Measurements from ENCODE around the gene SPDEF. TPM values are rescaled to one million over a fixed set of nuclear protein-coding genes. Genes with fewer than 3 reads are reported as not detected.

Gene SPDEF
- total RNA-seq, 1 donor from 2014 or later, result not detected

- intact Hi-C loops (cut with micrococcal nuclease), result no loop called here
These were observed 39.5 kb downstream of the SPDEF start for GRCh38 chr6:34516391-34517324.

DNA sequence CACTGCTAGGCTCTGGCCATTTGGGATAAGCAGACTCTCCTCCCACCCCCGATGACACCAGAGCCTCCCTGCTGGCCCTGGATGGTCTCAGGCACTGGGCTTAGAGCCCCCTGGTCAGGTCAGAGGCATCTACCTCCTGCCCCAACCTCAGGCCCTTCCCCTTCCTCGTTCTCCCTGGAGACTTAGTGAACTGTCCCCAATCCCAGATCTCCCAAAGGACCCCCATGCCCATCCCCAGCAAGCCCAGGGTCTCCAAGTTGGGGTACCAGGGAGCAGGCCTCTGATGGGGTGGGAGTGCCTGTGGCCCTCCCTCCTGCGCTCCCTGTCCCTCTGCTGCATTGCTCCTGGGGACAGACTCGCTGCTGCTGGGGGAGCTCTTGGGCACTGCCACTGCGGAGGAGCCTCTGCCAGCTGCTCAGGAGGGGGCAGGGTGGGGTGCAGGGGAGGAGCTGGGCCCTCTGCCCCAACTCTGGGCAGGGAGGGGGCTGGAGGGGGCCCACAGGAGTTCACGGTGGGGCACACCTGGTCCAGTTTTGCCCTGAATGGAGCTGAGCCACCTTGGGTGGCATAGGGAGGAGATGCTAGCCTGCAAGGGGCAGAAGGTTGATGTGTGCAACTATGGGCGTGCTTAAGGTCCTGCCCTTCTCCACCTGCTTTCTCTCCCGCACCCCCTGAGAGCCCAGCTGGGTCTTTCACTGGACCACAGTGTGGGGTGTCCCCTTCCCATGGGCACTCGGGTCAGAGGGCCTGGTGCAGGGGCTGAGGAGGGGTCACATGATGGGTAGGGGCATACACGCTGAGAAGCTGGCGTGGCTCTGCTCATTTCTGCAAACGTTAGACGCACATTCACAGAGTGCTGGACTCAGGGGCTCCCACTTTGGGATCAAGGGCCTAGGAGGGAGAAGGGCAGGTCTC lies 40.4 kb downstream of the SPDEF start:
- intact Hi-C loops (cut with micrococcal nuclease), result no loop called here

- intact Hi-C loops (cut with micrococcal nuclease), result loop anchor here (1.0 kb wide), 1 partner anchor 55 kb away; no protein-coding TSS in a partner anchor
These were observed 41.3 kb downstream of the SPDEF start for GRCh38 chr6:34514593-34515472.

- intact Hi-C loops (cut with micrococcal nuclease), result loop anchor here (1.0 kb wide), 1 partner anchor 54 kb away; no protein-coding TSS in a partner anchor
These were observed 42.0 kb downstream of the SPDEF start for GRCh38 chr6:34514112-34514511.

DNA sequence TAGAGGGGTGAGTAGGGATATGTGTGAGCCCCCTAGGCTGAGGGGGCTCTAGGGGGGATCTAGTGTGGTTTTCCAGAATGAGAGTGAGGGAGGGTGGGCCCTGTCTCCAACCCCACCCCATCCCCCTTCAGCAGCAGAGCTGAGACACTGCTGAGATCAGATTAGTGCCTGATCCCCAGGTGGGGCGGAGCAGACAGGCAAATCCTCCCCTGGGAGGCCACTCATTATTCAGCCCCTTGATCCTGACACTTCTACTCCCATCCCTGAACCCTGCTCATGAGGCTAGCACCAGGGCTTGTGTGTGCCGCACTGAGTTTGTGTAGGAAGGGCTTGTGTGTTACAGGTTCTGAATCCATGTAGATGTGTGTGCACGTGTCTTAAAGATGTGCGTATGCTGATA lies 42.5 kb downstream of the SPDEF start:
- intact Hi-C loops (cut with micrococcal nuclease), result loop anchor here (1.0 kb wide), 1 partner anchor 53 kb away; no protein-coding TSS in a partner anchor

DNA sequence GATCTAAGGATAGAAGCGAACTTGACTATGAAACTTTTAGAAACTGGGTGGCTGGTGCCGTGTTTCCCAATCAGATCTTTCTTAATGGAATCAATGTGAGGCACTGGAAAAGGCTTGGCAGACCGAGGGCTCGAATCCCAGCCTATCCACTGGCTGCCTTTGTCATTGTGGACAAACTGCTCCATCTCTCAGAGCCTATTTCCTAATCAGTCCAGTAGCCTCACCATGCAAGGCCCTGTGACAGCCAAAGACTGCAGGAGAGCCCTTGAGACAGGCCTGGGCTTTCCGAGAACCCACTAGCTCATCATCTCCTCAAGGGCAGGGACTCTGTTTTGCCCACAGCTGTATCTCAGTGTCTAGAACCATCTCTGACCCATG lies 43.4 kb downstream of the SPDEF start:
- intact Hi-C loops (cut with micrococcal nuclease), result no loop called here

- intact Hi-C loops (cut with micrococcal nuclease), result no loop called here
These were observed 44.0 kb downstream of the SPDEF start for GRCh38 chr6:34511915-34512737.

DNA sequence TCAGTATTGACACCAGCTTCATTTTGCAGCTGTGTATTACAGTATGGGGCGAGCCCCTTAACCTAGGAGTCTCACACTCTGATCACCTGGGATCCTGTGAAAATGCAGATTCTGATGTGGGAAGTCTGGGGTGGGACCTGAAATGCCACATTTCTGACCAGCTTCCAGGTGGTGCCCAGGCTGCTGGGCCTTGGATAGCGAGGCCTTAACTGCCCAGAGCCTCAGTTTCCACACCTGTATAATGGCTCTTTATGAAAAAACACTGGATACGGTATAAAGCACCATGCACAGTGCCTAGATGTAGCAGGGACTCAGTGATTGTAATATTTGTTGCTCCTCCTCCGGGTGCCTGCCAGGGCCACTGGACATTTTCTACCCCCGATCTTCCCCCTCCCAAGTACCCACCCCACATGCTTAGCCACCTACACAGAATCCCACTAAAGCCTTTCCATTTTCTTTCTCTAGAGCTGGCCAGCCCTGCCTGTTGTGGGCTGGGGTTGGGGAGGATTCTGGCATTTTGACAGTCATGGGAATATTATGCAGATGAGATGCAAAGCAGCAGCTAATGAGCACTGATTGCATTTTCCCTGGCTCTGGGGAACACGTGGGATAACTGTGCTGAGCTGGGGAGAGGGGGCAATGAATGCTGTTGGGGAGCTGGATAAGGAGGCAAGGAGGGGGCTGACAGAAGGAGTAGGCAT lies 44.8 kb downstream of the SPDEF start:
- intact Hi-C loops (cut with micrococcal nuclease), result no loop called here

DNA sequence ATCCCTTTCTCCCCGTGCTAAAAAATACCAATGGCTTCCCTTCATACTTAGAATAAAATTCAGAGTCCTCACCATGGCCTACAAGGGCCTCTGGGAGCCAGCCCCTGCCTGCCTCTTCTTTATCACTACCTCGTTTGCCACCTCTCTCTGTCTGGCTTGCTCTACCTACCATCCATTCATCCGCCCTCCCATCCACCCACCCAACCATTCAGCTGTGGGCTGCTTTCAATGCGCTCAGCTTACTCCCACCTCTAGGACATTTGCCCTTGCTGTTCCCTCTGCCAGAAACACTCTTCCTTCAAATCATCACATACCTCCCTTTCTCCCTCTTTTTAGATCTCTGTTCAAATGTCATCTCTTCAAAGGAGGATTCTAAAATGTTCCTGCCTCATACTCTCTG lies 45.8 kb downstream of the SPDEF start:
- intact Hi-C loops (cut with micrococcal nuclease), result no loop called here

DNA sequence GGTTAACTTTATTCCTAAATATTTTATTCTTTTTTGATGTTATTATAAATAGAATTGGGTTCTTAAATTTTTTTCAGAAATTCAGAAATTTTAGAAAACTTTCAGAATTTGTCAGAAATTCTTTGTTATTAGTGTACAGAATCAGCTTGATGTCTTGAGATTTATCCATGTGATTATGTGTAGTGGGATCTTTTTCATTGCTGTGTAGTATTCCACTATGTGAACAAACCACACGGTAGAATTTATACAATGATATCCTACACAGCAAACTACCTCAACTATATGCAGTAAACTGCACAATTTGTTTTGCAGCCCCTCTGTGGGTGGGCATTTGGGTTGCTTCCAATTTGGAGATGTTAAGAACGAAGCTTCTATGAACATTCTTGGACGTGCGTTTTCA lies 46.3 kb downstream of the SPDEF start:
- intact Hi-C loops (cut with micrococcal nuclease), result no loop called here

DNA sequence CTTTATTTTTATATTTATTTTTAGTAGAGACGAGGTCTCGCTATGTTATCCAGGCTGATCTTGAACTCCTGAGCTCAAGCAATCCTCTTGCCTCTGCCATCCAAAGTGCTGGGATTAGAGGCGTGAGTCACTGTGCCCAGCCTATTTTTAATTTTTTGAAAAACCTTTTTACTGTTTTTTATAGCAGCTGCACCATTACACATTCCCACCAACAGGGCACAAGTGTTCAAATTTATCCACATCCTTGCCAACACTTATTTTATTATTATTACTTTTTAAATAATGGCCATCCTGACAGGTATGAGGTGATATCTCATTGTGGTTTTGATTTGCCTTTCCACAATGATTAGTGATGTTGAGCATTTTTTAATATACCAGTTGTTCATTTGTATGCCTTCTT lies 47.7 kb downstream of the SPDEF start:
- intact Hi-C loops (cut with micrococcal nuclease), result no loop called here

- intact Hi-C loops (cut with micrococcal nuclease), result no loop called here
These were observed 49.4 kb downstream of the SPDEF start for GRCh38 chr6:34506718-34507117.

DNA sequence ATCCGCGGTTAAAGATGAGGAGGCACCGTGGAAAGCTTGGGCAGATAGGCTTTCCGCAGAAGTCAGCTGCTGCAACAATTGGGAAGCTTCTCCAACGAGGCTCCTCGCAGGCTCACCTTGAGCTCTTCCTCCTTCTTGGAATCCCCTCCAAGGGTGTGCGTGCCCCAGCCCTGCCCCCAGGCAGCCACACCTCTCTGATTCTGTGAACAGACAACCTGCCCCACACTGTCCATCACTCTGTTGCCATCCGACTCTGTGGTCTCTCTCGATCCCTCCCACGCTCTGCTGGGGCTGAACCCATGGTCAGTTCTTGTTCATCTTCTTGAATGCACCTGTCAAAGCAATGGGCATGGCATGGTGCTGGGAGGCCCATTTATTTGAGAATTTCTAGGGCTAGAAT lies 58.7 kb downstream of the SPDEF start:
- intact Hi-C loops (cut with micrococcal nuclease), result no loop called here

- intact Hi-C loops (cut with micrococcal nuclease), result no loop called here
These were observed 59.9 kb downstream of the SPDEF start for GRCh38 chr6:34496103-34496685.

- intact Hi-C loops (cut with micrococcal nuclease), result no loop called here
These were observed 61.2 kb downstream of the SPDEF start for GRCh38 chr6:34494973-34495372.

GRCh38 chr6:34493344-34493743 lies 62.8 kb downstream of the SPDEF start:
- intact Hi-C loops (cut with micrococcal nuclease), result no loop called here

DNA sequence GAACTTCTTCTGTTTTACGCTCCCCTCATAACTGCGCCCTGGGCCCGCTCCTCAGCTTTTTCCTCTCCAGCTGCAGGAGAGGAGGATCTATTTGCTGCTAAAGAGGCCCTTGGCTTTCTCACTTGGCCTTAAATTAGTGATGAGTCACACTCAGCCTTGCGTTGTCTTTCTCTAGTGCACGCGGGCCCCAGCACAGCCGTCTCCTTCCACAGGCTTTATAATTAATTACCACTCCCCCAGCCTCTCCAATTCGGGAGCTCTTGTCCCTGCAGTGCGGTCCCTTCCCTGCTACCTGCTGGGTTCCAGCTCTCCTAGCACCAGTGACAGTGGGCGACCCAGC lies 65.1 kb downstream of the SPDEF start:
- intact Hi-C loops (cut with micrococcal nuclease), result no loop called here

- intact Hi-C loops (cut with micrococcal nuclease), result no loop called here
These were observed 65.6 kb downstream of the SPDEF start for GRCh38 chr6:34490390-34491090.

All from T-helper 1 cell treated with Interleukin-12 subunit alpha and Interleukin-12 subunit beta and Interleukin-4 antibody, amounts not matched to agents 30 ng/mL and 1 ng/mL, for 36 hours (primary cell).